GM18502 (cell line): Measurements from ENCODE around the gene TM9SF3.

Experiments used
- ATAC-seq: cut with Tn5 transposase; IDR thresholded peaks from one replicate; pipeline ENCODE4 v1.9.1; 2021; ENCODE audit warnings: mild to moderate bottlenecking; ENCODE audit not compliant: unreplicated experiment, poor library complexity

Gene TM9SF3

DNA sequence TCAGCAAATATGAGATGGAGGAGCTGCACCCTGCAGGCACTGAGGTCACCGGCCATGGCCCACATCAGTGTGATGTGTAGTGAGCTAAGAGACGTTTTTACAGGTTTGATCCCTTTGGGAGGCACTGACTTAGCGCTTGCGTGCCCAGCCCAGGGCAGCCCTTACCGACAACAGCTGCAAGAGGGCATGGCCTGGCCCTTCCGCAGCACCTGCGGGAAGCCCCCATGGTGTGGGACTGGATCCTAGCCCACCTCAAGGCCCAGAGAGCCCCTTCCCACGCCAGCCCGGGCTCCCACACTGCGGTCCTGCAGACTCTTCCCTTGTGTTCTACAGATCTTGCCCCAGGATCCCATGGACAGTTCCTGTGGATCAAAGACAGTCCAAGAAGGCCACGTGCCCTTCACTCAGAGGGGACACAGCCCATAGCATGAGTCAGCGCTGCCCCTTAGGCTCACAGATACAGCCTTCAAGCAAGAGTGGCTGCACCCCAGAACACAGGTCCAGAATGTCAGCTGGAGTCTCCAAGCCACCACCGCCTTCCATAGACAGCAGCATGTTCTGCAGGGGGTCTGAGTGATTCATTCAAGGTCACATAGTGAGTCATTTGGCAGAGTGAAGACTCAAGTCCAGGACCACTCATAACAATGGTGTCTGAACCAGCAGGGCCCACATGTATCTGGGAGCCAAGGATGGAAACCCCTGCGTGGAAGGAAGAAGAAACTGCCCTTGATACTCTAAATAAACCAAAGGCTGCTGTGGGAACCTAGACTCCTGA lies 98.5 kb downstream of the TM9SF3 start:
- no peak for ATAC-seq

DNA sequence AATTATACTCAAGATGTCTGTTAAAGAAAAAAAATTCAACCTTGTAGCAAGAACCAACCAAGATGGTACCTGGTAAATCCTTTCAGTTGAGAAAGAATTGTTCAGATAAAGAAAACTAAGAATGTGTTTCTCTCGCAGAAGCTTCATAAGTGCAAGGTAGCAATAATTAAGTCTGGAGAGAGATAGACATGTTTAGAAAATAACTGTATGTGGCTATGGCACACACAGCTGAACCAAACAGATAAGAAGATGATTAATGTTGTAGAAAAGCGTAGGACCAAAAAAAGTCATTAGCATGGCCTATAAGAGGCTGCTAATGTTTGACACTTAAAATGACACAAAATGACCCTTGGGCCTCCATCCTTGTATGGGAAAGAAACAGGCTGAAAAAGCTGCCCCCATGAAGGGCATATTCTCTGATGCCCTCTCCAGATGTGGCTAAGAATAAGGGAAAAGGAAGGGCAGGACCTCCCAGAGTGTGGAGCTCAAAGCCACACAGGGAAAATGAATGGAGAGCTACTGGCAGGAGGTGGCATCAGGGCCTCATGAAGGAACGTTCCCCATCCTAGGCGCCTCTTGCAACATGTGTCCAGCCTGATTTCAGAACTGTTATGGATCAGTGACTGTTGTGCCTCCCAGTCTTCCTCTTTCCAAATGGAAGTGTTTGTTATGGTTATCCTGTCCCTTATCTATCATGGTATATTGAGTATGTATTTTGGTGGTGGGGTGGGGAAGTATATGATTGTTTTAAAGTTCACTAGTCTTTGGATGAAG lies 103.8 kb downstream of the TM9SF3 start:
- no peak for ATAC-seq

DNA sequence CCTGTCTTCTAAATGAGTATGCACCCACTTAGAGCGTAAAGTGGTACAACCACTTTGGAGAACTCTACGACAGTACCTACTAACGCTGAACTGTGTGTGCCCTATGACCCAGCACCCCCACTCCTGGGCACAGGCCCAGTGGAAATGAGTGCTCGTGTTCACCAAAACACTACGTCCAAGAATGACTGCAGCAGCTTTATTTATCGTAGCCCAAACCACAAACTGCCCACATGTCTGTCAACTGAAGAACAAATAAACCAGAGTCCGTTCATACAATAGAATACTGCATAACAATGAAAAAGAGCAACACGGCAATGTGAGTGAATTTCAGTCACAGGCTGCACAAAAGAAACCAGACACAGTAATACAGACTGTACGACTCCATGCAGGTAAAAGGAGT lies 108.5 kb downstream of the TM9SF3 start:
- ATAC-seq, result no peak

DNA sequence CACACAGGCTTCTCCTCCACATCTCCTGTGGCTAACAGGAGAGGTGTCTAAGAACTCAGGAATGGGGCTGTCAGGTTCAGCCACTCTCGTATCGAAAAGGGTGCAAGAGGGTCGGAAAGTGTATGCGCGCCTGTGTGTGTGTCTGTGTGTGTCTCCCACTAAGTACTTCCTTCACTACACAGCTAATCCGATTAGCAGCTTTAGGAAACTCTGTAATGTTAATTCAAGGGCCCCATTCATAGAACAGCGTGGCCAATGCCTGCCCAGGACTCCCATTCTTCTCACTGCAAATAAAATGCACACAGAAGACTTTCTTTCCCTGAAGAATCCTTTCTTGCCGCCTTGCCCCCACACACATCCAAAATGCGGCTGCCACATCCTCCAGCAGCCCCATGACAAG lies 112.9 kb downstream of the TM9SF3 start:
- ATAC-seq, result no peak

DNA sequence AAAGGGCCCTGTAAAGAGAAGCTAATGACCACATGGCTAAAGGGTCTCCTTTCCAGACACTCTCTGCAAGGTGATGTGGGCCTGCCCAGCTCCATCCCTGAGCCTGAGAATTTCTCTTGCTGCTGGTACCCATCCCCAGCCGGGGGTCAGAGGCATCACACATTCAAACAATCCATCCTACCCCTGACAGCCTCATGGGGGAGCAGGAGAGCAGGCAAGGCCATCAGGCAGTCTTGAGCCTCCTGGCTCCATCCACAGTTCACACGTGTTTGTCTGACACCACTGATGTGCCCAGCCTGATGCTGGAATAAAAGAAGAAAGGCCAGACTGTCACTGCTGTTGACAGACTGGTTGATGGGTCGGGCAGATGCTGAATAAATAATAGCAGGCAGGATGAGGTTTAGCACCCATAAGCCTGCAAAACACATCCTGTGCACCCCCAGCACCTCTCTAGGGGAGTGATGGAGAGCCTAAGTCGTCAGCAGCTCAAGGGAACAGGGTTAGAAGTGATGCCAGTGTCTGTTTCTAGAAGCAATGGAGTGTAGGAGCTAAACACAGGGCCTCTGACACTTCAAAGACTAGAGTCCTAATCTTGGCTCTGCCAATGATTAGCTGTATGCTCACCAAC lies 116.6 kb downstream of the TM9SF3 start:
- no peak for ATAC-seq

DNA sequence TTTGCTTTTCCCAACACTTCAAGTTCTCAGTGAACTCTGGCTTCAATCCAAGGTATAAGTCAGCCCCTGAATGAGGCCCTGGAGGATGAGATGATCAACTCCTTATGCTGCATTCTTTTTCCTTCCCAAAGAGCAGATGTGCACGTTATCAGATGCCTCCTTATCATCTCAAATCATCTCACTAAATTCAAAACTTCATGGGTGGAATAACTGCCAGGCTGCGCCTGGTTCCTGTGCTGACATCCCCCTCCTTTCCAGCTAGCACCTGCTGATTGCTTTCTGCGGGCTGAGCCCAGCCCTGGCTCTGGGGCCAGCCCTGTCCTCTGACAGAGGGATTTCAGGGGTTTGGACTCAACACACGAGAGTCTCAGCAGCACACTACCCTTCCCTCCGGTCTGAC lies 118.0 kb downstream of the TM9SF3 start:
- ATAC-seq, result no peak
